ENCODE results near the gene CRYGB.
"Not testable (repeated sequence)": the region's sequence is repeated elsewhere in the genome, so short reads cannot be mapped to it uniquely, and the experiment has no call there.

CRYGB gene

GRCh38 chr2:208147008-208147407 is 1.1 kb upstream of the CRYGB start:
- POLR2A ChIA-PET, result no interaction called here
- DNase-seq (ENCODE audit: low read depth, low spot score), result no peak
- TF ChIP-seq, protein P1, sequence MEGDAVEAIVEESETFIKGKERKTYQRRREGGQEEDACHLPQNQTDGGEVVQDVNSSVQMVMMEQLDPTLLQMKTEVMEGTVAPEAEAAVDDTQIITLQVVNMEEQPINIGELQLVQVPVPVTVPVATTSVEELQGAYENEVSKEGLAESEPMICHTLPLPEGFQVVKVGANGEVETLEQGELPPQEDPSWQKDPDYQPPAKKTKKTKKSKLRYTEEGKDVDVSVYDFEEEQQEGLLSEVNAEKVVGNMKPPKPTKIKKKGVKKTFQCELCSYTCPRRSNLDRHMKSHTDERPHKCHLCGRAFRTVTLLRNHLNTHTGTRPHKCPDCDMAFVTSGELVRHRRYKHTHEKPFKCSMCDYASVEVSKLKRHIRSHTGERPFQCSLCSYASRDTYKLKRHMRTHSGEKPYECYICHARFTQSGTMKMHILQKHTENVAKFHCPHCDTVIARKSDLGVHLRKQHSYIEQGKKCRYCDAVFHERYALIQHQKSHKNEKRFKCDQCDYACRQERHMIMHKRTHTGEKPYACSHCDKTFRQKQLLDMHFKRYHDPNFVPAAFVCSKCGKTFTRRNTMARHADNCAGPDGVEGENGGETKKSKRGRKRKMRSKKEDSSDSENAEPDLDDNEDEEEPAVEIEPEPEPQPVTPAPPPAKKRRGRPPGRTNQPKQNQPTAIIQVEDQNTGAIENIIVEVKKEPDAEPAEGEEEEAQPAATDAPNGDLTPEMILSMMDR (IDR thresholded peaks at IDR 0.05; ENCODE audit: insufficient read depth, low read length, missing control alignments), result no peak
- CTCF ChIA-PET, result interaction anchor here (1.3 kb wide), 2 partner anchors 26 to 29 kb away, joined by 5 read pairs; no protein-coding TSS in a partner anchor
- no peak overlapping the region for H3K4me3 ChIP-seq (ENCODE audit: low read depth, low read length)

DNA sequence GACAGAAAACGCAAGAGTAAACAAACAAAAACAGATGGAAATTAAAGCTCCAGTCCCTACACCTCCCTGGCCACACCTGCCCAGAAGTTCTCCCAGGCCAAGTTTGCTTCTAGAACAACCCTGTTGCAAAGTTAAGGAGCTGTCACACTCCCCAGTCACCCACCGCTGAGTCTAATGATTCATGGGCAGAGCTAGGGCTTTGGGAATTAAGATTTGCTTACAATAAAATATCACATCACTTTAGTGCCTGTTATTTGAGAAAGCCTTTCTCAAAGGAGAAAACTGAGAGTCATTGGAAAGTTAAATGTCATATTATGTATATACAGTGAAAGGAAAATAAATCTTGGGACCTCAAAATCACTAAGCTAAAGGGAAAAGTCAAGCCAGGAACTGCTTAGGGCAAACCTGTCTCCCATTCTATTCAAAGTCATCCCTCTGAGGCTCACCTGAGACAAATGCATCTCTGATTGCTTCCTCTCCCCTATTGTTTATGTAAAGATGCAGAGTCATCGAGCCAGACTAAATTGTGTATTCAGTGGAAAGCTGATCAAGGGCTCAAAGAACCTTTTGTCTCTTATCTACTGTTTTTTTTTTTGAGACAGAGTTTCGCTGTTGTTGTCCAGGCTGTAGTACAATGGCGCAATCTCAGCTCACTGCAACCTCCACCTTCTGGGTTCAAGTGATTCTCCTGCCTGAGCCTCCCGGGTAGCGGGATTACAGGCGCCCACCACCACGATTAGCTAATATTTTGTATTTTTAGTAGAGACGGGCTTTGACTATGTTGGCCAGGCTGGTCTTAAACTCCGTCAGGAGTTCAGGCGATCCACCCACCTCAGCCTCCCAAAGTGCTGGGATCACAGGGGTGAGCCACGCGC is 2.8 kb downstream of the CRYGB start:
- TF ChIP-seq, protein P1 (IDR thresholded peaks at IDR 0.05; ENCODE audit: insufficient read depth, low read length, missing control alignments), result no peak
- no peak for DNase-seq (ENCODE audit: low read depth, low spot score)
- H3K4me3 ChIP-seq (ENCODE audit: low read depth, low read length), result no peak overlapping the region
- ChIA-PET POLR2A (no interaction called here), CTCF (interaction anchor here (1.1 to 2.0 kb wide), 2 partner anchors 21 to 33 kb away, joined by 3 to 8 read pairs; no protein-coding TSS in a partner anchor)

DNA sequence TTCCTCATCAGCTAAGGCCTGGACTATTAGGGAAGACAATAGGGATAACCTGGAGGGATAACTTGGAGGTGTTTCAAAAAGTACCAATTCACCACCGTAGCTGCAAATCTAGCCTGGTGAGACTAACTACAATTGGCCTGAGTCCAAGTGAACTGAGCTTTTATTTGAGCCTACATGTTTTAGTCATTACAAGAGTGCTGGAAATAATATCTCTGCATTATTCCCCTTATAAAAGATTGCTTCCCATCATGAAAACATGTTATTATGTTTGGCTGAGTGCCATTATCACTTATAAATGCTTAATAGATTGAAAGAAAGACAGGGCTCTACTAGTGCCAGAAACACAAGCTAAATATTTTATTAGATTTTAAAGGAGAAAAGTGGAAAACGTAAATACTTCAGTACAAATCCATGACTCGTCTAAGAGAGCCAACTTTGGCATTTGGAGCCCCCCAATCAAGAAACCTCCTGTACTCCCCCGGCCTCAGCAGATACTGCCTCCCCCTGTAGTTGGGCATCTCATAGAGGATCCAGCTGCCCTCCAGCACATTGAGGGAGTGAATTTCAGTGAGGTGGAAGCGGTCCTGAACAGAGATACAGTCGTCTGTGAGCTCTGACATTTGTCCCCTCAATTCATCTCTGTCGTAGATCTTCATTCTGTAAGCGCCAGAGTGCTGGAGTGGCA is 3.6 kb downstream of the CRYGB start:
- H3K4me3 ChIP-seq (ENCODE audit: low read depth, low read length), result no peak overlapping the region
- TF ChIP-seq, protein P1 (IDR thresholded peaks at IDR 0.05; ENCODE audit: insufficient read depth, low read length, missing control alignments), result no peak
- no peak for DNase-seq (ENCODE audit: low read depth, low spot score)
- POLR2A ChIA-PET, result no interaction called here
- CTCF ChIA-PET, result interaction anchor here (0.9 to 2.0 kb wide), 3 partner anchors 17 to 34 kb away, joined by 3 to 8 read pairs (median 4); no protein-coding TSS in a partner anchor

- no peak overlapping the region for H3K4me3 ChIP-seq (ENCODE audit: low read depth, low read length)
- TF ChIP-seq, protein P1 (IDR thresholded peaks at IDR 0.05; ENCODE audit: insufficient read depth, low read length, missing control alignments), result no peak
- no peak for DNase-seq (ENCODE audit: low read depth, low spot score)
- CTCF ChIA-PET, result interaction anchor here (0.6 kb wide), 2 partner anchors 16 to 36 kb away, joined by 3 read pairs; no protein-coding TSS in a partner anchor
- POLR2A ChIA-PET, result no interaction called here
These were observed 6.5 kb downstream of the CRYGB start for GRCh38 chr2:208139447-208139846.

GRCh38 chr2:208138334-208138733 is 7.6 kb downstream of the CRYGB start:
- DNase-seq (ENCODE audit: low read depth, low spot score); POLR2A ChIA-PET; CTCF ChIA-PET; H3K4me3 ChIP-seq (ENCODE audit: low read depth, low read length): not testable (repeated sequence)

DNA sequence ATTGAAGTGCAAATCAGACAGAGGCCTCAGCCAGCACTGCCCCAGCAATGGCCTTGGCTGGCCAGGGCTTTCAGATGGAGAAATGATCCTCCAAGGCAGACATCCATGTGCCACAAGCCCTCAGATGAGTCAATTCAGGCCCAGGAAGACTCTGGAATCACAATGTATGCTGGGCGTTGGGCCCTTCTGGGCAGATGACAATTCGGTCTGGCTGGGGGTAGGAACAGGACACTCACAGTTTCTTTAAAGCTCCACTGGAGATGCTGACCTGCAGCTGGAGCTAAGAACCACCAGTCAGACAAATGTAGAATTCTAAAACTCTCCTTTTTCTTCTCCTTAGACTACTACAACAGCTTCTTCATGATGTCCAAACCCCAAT is 9.3 kb downstream of the CRYGB start:
- H3K4me3 ChIP-seq (ENCODE audit: low read depth, low read length), result no peak overlapping the region
- TF ChIP-seq, protein P1 (IDR thresholded peaks at IDR 0.05; ENCODE audit: insufficient read depth, low read length, missing control alignments), result no peak
- ChIA-PET POLR2A (no interaction called here), CTCF (interaction anchor here (1.9 kb wide), 1 partner anchor 38 kb away, joined by 5 read pairs; no protein-coding TSS in a partner anchor)
- no peak for DNase-seq (ENCODE audit: low read depth, low spot score)
